Spinal cord (tissue), 10 donors: Measurements from ENCODE around the gene EPHB1. TPM values are rescaled to one million over a fixed set of nuclear protein-coding genes. Genes with fewer than 3 reads are reported as not detected.

ENCODE experiments used
- DNase-seq, 6 donors: peaks; one replicate each; pipeline versions ENCODE4 v3.0.0 to v3.0.0-alpha.2; 2013 to 2015; ENCODE audit warnings: low spot score in 6 of 6, low read depth in 4 of 6
- H3K27ac ChIP-seq: one replicate; pipeline ENCODE4 v1.5.1; 2013; ENCODE audit warnings: low read depth, low read length, control low read depth
- H3K27me3 ChIP-seq: one replicate; pipeline ENCODE4 v1.6.1; 2013; ENCODE audit warnings: low read length; ENCODE audit not compliant: control insufficient read depth, insufficient read depth
- H3K36me3 ChIP-seq: one replicate; pipeline ENCODE4 v1.6.1; 2013; ENCODE audit warnings: low read length; ENCODE audit not compliant: control insufficient read depth, insufficient read depth
- H3K4me1 ChIP-seq: one replicate; pipeline ENCODE4 v1.6.1; 2013; ENCODE audit warnings: low read length; ENCODE audit not compliant: control insufficient read depth, insufficient read depth
- H3K4me3 ChIP-seq: one replicate; pipeline ENCODE4 v1.5.1; 2013; ENCODE audit warnings: low read depth, low read length, control low read depth
- H3K9me3 ChIP-seq: one replicate; pipeline ENCODE4 v1.6.1; 2013; ENCODE audit warnings: low read length; ENCODE audit not compliant: control insufficient read depth, insufficient read depth
- WGBS: methylation state at CpG from one replicate; pipeline ENCODE4 v1.1.5; 2013; ENCODE audit warnings: missing lambda C conversion rate; ENCODE audit not compliant: insufficient coverage; 5-methylcytosine and 5-hydroxymethylcytosine counted together
- polyA plus RNA-seq, 2 donors: library from polyadenylated mRNA; unstranded; fragments of 120-200 nt; gene quantifications; one replicate each; pipeline ENCODE4 v1.2.1, GENCODE V29; 2013; ENCODE audit not compliant: insufficient read length in 2 of 2
- total RNA-seq, 2 donors: library from RNA; depleted of rRNA in 1 of 2; stranded (reverse); fragments of 120-200 nt in 1 of 2; fragments of >200 nt in 1 of 2; gene quantifications; one replicate each; pipeline versions ENCODE4 v1.2.3 to v1.2.4, GENCODE V29; 2013 to 2014
- donor health status: healthy.

Gene EPHB1
- total and polyA plus RNA-seq, 4 donors = 10.0 to 47.6 (median 22.8) TPM

GRCh38 chr3:134803051-134803505 is 8.0 kb downstream of the EPHB1 start:
- DNase-seq = no peak
- Histone ChIP-seq H3K27ac (no peak overlapping the region), H3K4me3 (no peak overlapping the region)

GRCh38 chr3:134803652-134804051 is 8.6 kb downstream of the EPHB1 start:
- H3K36me3 ChIP-seq = no peaks in the 10 kb centered on the region
- peaks cover 3% of the 10 kb centered on the region for H3K27me3 ChIP-seq
- DNase-seq = no peak
- no peak overlapping the region for H3K27ac ChIP-seq
- 100% methylated on average over 1 of the region's 4 CpGs for WGBS
- H3K4me3 ChIP-seq = no peak overlapping the region
- H3K9me3 ChIP-seq = no peaks in the 10 kb centered on the region
- peaks cover 4% of the 10 kb centered on the region for H3K4me1 ChIP-seq

More at GRCh38 chr3:134803051-134803505, 8.0 kb downstream of the EPHB1 start:
- peaks cover 4% of the 10 kb centered on the region for H3K27me3 ChIP-seq
- no peaks in the 10 kb centered on the region for H3K36me3 ChIP-seq
- 92% methylated on average over 2 of the region's 3 CpGs for WGBS
- no peaks in the 10 kb centered on the region for H3K9me3 ChIP-seq
- H3K4me1 ChIP-seq = peaks cover 10% of the 10 kb centered on the region

GRCh38 chr3:134804508-134805480 is 9.7 kb downstream of the EPHB1 start:
- Histone ChIP-seq H3K4me1 (no peaks in the 10 kb centered on the region), H3K27ac (no peak overlapping the region), H3K36me3 (no peaks in the 10 kb centered on the region), H3K4me3 (no peak overlapping the region), H3K27me3 (peaks cover 3% of the 10 kb centered on the region), H3K9me3 (no peaks in the 10 kb centered on the region)
- no peak for DNase-seq
- 86% methylated on average over 13 of the region's 14 CpGs for WGBS

- Histone ChIP-seq H3K4me1 (no peaks in the 10 kb centered on the region), H3K27ac (no peak overlapping the region), H3K27me3 (no peaks in the 10 kb centered on the region), H3K9me3 (no peaks in the 10 kb centered on the region), H3K36me3 (no peaks in the 10 kb centered on the region), H3K4me3 (no peak overlapping the region)
- peak in 1 of 6 donors; percentile 43 for DNase-seq
- WGBS = 50% methylated on average over 4 of the region's 6 CpGs
These were observed 12.1 kb downstream of the EPHB1 start for GRCh38 chr3:134807189-134807588.

GRCh38 chr3:134808835-134809234 is 13.8 kb downstream of the EPHB1 start:
- H3K36me3 ChIP-seq = no peaks in the 10 kb centered on the region
- no peaks in the 10 kb centered on the region for H3K9me3 ChIP-seq
- DNase-seq = no peak
- H3K27me3 ChIP-seq = no peaks in the 10 kb centered on the region
- 100% methylated on average over 1 of the region's 1 CpG for WGBS
- no peak overlapping the region for H3K4me3 ChIP-seq
- no peak overlapping the region for H3K27ac ChIP-seq
- no peaks in the 10 kb centered on the region for H3K4me1 ChIP-seq

GRCh38 chr3:134809427-134810051 is 14.5 kb downstream of the EPHB1 start:
- no peak for DNase-seq
- H3K36me3 ChIP-seq = no peaks in the 10 kb centered on the region
- no peaks in the 10 kb centered on the region for H3K27me3 ChIP-seq
- H3K9me3 ChIP-seq = no peaks in the 10 kb centered on the region
- H3K27ac ChIP-seq = no peak overlapping the region
- no peak overlapping the region for H3K4me3 ChIP-seq
- no peaks in the 10 kb centered on the region for H3K4me1 ChIP-seq
- 64% methylated on average over 4 of the region's 5 CpGs for WGBS

- Histone ChIP-seq H3K9me3 (no peaks in the 10 kb centered on the region), H3K4me3 (no peak overlapping the region), H3K27me3 (no peaks in the 10 kb centered on the region), H3K27ac (no peak overlapping the region), H3K4me1 (no peaks in the 10 kb centered on the region), H3K36me3 (no peaks in the 10 kb centered on the region)
- WGBS = no CpG with 5 or more reads among the region's 2 CpGs
- no peak for DNase-seq
These were observed 15.0 kb downstream of the EPHB1 start for GRCh38 chr3:134810052-134810435.

- 100% methylated on average over 1 of the region's 2 CpGs for WGBS
These were observed 15.8 kb downstream of the EPHB1 start for GRCh38 chr3:134810850-134811249.

GRCh38 chr3:134813618-134814017 is 18.6 kb downstream of the EPHB1 start:
- no peaks in the 10 kb centered on the region for H3K9me3 ChIP-seq
- H3K4me3 ChIP-seq = no peak overlapping the region
- no peak for DNase-seq
- H3K27ac ChIP-seq = no peak overlapping the region
- WGBS = 0% methylated on average over 1 of the region's 1 CpG
- no peaks in the 10 kb centered on the region for H3K36me3 ChIP-seq
- no peaks in the 10 kb centered on the region for H3K4me1 ChIP-seq
- H3K27me3 ChIP-seq = no peaks in the 10 kb centered on the region

More at GRCh38 chr3:134810850-134811249, 15.8 kb downstream of the EPHB1 start:
- no peaks in the 10 kb centered on the region for H3K36me3 ChIP-seq
- no peak overlapping the region for H3K4me3 ChIP-seq
- DNase-seq = no peak
- H3K27ac ChIP-seq = no peak overlapping the region
- H3K27me3 ChIP-seq = no peaks in the 10 kb centered on the region
- H3K4me1 ChIP-seq = no peaks in the 10 kb centered on the region
- no peaks in the 10 kb centered on the region for H3K9me3 ChIP-seq
